ENCODE data around the gene SERTM1. TPM values are rescaled to one million over a fixed set of nuclear protein-coding genes. Genes with fewer than 3 reads are reported as not detected.

SERTM1 gene
- total and polyA plus RNA-seq, 2 donors (not counting 3 experiments of a cell fraction or from before 2014, with no cell fraction given) = 0.06 TPM; not detected in 1

- H3K9ac ChIP-seq (replicated peaks; ENCODE audit: extremely low read depth, insufficient read depth, low read length) = no peak overlapping the region
- H3K27ac ChIP-seq (ENCODE audit: insufficient read depth, low read depth, low read length) = no peak overlapping the region
- no peak overlapping the region for H3K4me3 ChIP-seq (replicated peaks in 1 of 3; ENCODE audit: insufficient read depth in 1 of 3, low read depth in 1 of 3, low read length in 3 of 3)
- DNase-seq (ENCODE audit: low read depth, low spot score) (no peak), FAIRE-seq (no peak)
- no peaks in the 10 kb centered on the region for H3K79me2 ChIP-seq (ENCODE audit: control insufficient read depth, insufficient read depth, low read length)
- TF ChIP-seq EZH2 (IDR thresholded peaks at IDR 0.05; ENCODE audit: borderline replicate concordance, low read depth, low read length, severe bottlenecking) = no peak
- no peak for TF ChIP-seq POLR2A (IDR thresholded peaks at IDR 0.05; ENCODE audit: low read depth, low read length)
- no peak for TF ChIP-seq FOS (IDR thresholded peaks at IDR 0.05; ENCODE audit: borderline replicate concordance, insufficient read depth, low read length)
- TF ChIP-seq GATA2 (IDR thresholded peaks at IDR 0.05; ENCODE audit: insufficient read depth, insufficient read length, low read depth, low read length) = no peak
- no peak for TF ChIP-seq POLR2AphosphoS5 (IDR thresholded peaks at IDR 0.05; ENCODE audit: insufficient read depth, low read depth, low read length)
- TF ChIP-seq JUN (IDR thresholded peaks at IDR 0.05; ENCODE audit: borderline replicate concordance, insufficient read depth, insufficient read length, low read depth) = no peak
- no peak for TF ChIP-seq MAX (IDR thresholded peaks at IDR 0.05; ENCODE audit: insufficient read depth, insufficient read length)
- TF ChIP-seq, protein P1, sequence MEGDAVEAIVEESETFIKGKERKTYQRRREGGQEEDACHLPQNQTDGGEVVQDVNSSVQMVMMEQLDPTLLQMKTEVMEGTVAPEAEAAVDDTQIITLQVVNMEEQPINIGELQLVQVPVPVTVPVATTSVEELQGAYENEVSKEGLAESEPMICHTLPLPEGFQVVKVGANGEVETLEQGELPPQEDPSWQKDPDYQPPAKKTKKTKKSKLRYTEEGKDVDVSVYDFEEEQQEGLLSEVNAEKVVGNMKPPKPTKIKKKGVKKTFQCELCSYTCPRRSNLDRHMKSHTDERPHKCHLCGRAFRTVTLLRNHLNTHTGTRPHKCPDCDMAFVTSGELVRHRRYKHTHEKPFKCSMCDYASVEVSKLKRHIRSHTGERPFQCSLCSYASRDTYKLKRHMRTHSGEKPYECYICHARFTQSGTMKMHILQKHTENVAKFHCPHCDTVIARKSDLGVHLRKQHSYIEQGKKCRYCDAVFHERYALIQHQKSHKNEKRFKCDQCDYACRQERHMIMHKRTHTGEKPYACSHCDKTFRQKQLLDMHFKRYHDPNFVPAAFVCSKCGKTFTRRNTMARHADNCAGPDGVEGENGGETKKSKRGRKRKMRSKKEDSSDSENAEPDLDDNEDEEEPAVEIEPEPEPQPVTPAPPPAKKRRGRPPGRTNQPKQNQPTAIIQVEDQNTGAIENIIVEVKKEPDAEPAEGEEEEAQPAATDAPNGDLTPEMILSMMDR (IDR thresholded peaks at IDR 0.05; ENCODE audit: extremely low read depth in 1 of 2, insufficient read depth in 1 of 2, low read depth in 1 of 2, low read length in 2 of 2) = no peak
- TF ChIP-seq MYC (IDR thresholded peaks at IDR 0.05; ENCODE audit: low read depth, low read length) = no peak
- no peaks in the 10 kb centered on the region for H4K20me1 ChIP-seq (replicated peaks; ENCODE audit: control insufficient read depth, extremely low read depth, insufficient read depth, low read length)
- no peaks in the 10 kb centered on the region for H3K9me1 ChIP-seq (replicated peaks; ENCODE audit: control insufficient read depth, extremely low read depth, insufficient read depth, low read length)
- H3K4me2 ChIP-seq (ENCODE audit: insufficient read depth, low read length) = no peak overlapping the region
- no peak overlapping the region for H2AFZ ChIP-seq (ENCODE audit: low read depth, low read length)
- intact Hi-C loops (cut with micrococcal nuclease) (no loop called here), dilution Hi-C loops (cut with MboI; ENCODE audit: extremely low pct_ligation_motif_present, low sequenced_read_pairs) (no loop called here)
- H3K36me3 ChIP-seq (ENCODE audit: control insufficient read depth in 2 of 2, extremely low read depth in 1 of 2, insufficient read depth in 2 of 2, low read length in 2 of 2) = no peaks in the 10 kb centered on the region
- no peaks in the 10 kb centered on the region for H3K9me3 ChIP-seq (replicated peaks; ENCODE audit: control insufficient read depth, insufficient read depth, low read length)
- no TSS peak for BruUV-seq (replicated peaks)
- H3K27me3 ChIP-seq (ENCODE audit: control insufficient read depth in 2 of 2, insufficient read depth in 2 of 2, low read length in 2 of 2) = peaks cover 6 to 9% of the 10 kb centered on the region in 2 experiments
- POLR2A ChIA-PET = no interaction called here
- no peaks in the 10 kb centered on the region for H3K4me1 ChIP-seq (ENCODE audit: control insufficient read depth, extremely low read depth, insufficient read depth, low read length)
- CTCF ChIA-PET = interaction anchor here (1.4 to 3.5 kb wide), 3 partner anchors 8 to 635 kb away, joined by 3 to 16 read pairs (median 5); no protein-coding TSS in a partner anchor
These were observed 54.2 kb downstream of the SERTM1 start for GRCh38 chr13:36728006-36728405.

Data from endothelial cell of umbilical vein (primary cell).